Measurements from ENCODE around the gene PDCD7.
"Not testable (repeated sequence)": the region's sequence is repeated elsewhere in the genome, so short reads cannot be mapped to it uniquely, and the experiment has no call there.

Gene PDCD7

GRCh38 chr15:65074946-65075345, 58.7 kb downstream of the PDCD7 start:
- DNase-seq (ENCODE audit: low spot score), result not testable (repeated sequence)

GRCh38 chr15:65072617-65073016, 61.0 kb downstream of the PDCD7 start:
- DNase-seq (ENCODE audit: low spot score), result no peak

GRCh38 chr15:65072027-65072426, 61.6 kb downstream of the PDCD7 start:
- DNase-seq (ENCODE audit: low spot score), result no peak

GRCh38 chr15:65071381-65071811, 62.2 kb downstream of the PDCD7 start:
- DNase-seq (ENCODE audit: low spot score), result no peak

GRCh38 chr15:65069779-65070546, 63.6 kb downstream of the PDCD7 start:
- no peak for DNase-seq (ENCODE audit: low spot score)

GRCh38 chr15:65069179-65069578, 64.4 kb downstream of the PDCD7 start:
- no peak for DNase-seq (ENCODE audit: low spot score)

- no peak for DNase-seq (ENCODE audit: low spot score)
These were observed 65.2 kb downstream of the PDCD7 start for GRCh38 chr15:65068403-65068788.

- no peak for DNase-seq (ENCODE audit: low spot score)
These were observed 65.8 kb downstream of the PDCD7 start, which contains the start of gene RASL12 for GRCh38 chr15:65067645-65068402. RASL12 (minus strand) TSS chr15:65067991; CDS start chr15:65067835, 156 bp downstream.
